GM23338 (cell line): ENCODE data around the gene ENTPD8.

Experiments
- CREB1 ChIP-seq: fragments of 250-450 bp; sonication (Bioruptor Pico); IDR thresholded peaks from 2 replicates; pipeline ENCODE4 v1.5.0; 2020; ENCODE audit warnings: low read depth, mild to moderate bottlenecking, moderate library complexity
- EZH2 ChIP-seq: fragments of 200-600 bp; sonication (generic); IDR thresholded peaks from one replicate; pipeline ENCODE4 v1.8.0; 2017; ENCODE audit warnings: antibody characterized with exemption, mild to moderate bottlenecking, low read depth; ENCODE audit not compliant: unreplicated experiment
- EZH2phosphoT487 ChIP-seq: fragments of 200-600 bp; sonication (generic); IDR thresholded peaks from one replicate; pipeline ENCODE4 v1.8.1; 2018; ENCODE audit warnings: antibody characterized with exemption; ENCODE audit not compliant: unreplicated experiment
- JUNB ChIP-seq: IDR thresholded peaks from one replicate; pipeline ENCODE4 v1.6.1; 2016; ENCODE audit warnings: antibody characterized with exemption; ENCODE audit not compliant: unreplicated experiment
- NANOG ChIP-seq: IDR thresholded peaks from 2 replicates; pipeline ENCODE4 v1.6.1; 2016; ENCODE audit warnings: antibody characterized with exemption, borderline replicate concordance
- POLR2AphosphoS5 ChIP-seq: IDR thresholded peaks from 2 replicates; pipeline ENCODE4 v1.6.1; 2016; ENCODE audit warnings: antibody characterized with exemption, low read depth
- STAT1 ChIP-seq: IDR thresholded peaks from one replicate; pipeline ENCODE4 v1.6.1; 2016; ENCODE audit warnings: antibody characterized with exemption; ENCODE audit not compliant: unreplicated experiment
- ZNF114 ChIP-seq: fragments of 250-450 bp; sonication (Bioruptor Pico); IDR thresholded peaks from 2 replicates; pipeline ENCODE4 v1.5.0; 2020; ENCODE audit warnings: mild to moderate bottlenecking, moderate library complexity
- TF ChIP-seq, protein P1 (sequence below): IDR thresholded peaks from one replicate; pipeline ENCODE4 v1.6.1; 2018; ENCODE audit warnings: antibody characterized with exemption; ENCODE audit not compliant: unreplicated experiment
- TF ChIP-seq, protein P2 (sequence below), 2 experiments: fragments of 200-600 bp in 1 of 2; sonication (generic) in 1 of 2; conservative IDR thresholded peaks; 2 replicates each; pipeline versions ENCODE4 v1.5.1 to v1.6.1; 2016 to 2017; ENCODE audit warnings: antibody characterized with exemption in 2 of 2, low read depth in 2 of 2, mild to moderate bottlenecking in 2 of 2, moderate library complexity in 1 of 2
- TF ChIP-seq, protein P3 (sequence below): IDR thresholded peaks from 2 replicates; pipeline ENCODE4 v1.6.1; 2016; ENCODE audit warnings: antibody characterized with exemption
- TF ChIP-seq, protein P4 (sequence below): fragments of 250-450 bp; sonication (Bioruptor Pico); IDR thresholded peaks from 2 replicates; pipeline ENCODE4 v1.5.0; 2020; ENCODE audit warnings: mild to moderate bottlenecking, moderate library complexity

DNA sequence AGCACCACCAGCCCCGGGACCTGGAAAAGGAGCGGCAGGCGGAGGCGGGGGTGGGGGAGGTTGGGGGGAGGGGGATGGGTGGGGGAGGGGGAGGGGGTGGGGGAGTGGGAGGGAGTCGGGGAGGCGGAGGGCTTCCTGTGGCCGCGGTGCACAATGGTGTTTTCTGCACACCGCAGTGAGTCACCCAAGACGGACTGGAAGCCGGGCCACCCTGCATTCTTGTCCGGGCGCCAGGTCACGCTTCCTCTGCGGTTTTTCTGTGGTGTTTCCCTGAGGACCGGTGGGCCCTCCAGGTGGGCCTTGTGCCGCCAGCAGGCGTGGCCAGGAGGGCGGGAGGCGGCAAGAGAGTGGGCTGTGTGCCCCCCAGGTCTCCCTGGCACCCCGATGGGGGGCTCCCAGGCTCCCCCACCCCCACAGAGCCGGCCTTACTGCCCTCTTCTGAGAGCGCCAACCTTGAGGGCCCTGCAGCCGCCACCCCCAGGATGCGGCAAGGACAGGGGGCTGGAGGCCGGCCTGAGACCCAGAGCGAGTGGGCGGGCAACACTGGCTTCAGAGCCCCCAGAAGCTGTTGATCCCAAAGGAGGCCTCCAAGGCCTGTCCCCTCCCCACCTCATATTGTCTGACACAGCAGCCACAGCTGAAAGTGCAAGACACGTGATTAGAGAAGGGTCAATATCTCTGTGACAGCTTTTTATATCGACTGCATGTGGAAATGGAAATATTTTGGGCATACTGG, 29.3 kb downstream of the ENTPD8 start:
- TF ChIP-seq, protein P1, sequence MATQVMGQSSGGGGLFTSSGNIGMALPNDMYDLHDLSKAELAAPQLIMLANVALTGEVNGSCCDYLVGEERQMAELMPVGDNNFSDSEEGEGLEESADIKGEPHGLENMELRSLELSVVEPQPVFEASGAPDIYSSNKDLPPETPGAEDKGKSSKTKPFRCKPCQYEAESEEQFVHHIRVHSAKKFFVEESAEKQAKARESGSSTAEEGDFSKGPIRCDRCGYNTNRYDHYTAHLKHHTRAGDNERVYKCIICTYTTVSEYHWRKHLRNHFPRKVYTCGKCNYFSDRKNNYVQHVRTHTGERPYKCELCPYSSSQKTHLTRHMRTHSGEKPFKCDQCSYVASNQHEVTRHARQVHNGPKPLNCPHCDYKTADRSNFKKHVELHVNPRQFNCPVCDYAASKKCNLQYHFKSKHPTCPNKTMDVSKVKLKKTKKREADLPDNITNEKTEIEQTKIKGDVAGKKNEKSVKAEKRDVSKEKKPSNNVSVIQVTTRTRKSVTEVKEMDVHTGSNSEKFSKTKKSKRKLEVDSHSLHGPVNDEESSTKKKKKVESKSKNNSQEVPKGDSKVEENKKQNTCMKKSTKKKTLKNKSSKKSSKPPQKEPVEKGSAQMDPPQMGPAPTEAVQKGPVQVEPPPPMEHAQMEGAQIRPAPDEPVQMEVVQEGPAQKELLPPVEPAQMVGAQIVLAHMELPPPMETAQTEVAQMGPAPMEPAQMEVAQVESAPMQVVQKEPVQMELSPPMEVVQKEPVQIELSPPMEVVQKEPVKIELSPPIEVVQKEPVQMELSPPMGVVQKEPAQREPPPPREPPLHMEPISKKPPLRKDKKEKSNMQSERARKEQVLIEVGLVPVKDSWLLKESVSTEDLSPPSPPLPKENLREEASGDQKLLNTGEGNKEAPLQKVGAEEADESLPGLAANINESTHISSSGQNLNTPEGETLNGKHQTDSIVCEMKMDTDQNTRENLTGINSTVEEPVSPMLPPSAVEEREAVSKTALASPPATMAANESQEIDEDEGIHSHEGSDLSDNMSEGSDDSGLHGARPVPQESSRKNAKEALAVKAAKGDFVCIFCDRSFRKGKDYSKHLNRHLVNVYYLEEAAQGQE, result no peak
- TF ChIP-seq, protein P2, sequence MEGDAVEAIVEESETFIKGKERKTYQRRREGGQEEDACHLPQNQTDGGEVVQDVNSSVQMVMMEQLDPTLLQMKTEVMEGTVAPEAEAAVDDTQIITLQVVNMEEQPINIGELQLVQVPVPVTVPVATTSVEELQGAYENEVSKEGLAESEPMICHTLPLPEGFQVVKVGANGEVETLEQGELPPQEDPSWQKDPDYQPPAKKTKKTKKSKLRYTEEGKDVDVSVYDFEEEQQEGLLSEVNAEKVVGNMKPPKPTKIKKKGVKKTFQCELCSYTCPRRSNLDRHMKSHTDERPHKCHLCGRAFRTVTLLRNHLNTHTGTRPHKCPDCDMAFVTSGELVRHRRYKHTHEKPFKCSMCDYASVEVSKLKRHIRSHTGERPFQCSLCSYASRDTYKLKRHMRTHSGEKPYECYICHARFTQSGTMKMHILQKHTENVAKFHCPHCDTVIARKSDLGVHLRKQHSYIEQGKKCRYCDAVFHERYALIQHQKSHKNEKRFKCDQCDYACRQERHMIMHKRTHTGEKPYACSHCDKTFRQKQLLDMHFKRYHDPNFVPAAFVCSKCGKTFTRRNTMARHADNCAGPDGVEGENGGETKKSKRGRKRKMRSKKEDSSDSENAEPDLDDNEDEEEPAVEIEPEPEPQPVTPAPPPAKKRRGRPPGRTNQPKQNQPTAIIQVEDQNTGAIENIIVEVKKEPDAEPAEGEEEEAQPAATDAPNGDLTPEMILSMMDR (conservative IDR thresholded peaks at IDR 0.05; ENCODE audit: low read depth in 2 of 2), result no peak
- no peak for TF ChIP-seq EZH2phosphoT487
- TF ChIP-seq POLR2AphosphoS5, result no peak
- no peak for TF ChIP-seq ZNF114 (CRISPR knock-in tag)
- TF ChIP-seq EZH2, result no peak
- TF ChIP-seq JUNB, result no peak
- no peak for TF ChIP-seq NANOG
- TF ChIP-seq, protein P3, sequence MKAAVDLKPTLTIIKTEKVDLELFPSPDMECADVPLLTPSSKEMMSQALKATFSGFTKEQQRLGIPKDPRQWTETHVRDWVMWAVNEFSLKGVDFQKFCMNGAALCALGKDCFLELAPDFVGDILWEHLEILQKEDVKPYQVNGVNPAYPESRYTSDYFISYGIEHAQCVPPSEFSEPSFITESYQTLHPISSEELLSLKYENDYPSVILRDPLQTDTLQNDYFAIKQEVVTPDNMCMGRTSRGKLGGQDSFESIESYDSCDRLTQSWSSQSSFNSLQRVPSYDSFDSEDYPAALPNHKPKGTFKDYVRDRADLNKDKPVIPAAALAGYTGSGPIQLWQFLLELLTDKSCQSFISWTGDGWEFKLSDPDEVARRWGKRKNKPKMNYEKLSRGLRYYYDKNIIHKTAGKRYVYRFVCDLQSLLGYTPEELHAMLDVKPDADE, result no peak
- TF ChIP-seq, protein P4, sequence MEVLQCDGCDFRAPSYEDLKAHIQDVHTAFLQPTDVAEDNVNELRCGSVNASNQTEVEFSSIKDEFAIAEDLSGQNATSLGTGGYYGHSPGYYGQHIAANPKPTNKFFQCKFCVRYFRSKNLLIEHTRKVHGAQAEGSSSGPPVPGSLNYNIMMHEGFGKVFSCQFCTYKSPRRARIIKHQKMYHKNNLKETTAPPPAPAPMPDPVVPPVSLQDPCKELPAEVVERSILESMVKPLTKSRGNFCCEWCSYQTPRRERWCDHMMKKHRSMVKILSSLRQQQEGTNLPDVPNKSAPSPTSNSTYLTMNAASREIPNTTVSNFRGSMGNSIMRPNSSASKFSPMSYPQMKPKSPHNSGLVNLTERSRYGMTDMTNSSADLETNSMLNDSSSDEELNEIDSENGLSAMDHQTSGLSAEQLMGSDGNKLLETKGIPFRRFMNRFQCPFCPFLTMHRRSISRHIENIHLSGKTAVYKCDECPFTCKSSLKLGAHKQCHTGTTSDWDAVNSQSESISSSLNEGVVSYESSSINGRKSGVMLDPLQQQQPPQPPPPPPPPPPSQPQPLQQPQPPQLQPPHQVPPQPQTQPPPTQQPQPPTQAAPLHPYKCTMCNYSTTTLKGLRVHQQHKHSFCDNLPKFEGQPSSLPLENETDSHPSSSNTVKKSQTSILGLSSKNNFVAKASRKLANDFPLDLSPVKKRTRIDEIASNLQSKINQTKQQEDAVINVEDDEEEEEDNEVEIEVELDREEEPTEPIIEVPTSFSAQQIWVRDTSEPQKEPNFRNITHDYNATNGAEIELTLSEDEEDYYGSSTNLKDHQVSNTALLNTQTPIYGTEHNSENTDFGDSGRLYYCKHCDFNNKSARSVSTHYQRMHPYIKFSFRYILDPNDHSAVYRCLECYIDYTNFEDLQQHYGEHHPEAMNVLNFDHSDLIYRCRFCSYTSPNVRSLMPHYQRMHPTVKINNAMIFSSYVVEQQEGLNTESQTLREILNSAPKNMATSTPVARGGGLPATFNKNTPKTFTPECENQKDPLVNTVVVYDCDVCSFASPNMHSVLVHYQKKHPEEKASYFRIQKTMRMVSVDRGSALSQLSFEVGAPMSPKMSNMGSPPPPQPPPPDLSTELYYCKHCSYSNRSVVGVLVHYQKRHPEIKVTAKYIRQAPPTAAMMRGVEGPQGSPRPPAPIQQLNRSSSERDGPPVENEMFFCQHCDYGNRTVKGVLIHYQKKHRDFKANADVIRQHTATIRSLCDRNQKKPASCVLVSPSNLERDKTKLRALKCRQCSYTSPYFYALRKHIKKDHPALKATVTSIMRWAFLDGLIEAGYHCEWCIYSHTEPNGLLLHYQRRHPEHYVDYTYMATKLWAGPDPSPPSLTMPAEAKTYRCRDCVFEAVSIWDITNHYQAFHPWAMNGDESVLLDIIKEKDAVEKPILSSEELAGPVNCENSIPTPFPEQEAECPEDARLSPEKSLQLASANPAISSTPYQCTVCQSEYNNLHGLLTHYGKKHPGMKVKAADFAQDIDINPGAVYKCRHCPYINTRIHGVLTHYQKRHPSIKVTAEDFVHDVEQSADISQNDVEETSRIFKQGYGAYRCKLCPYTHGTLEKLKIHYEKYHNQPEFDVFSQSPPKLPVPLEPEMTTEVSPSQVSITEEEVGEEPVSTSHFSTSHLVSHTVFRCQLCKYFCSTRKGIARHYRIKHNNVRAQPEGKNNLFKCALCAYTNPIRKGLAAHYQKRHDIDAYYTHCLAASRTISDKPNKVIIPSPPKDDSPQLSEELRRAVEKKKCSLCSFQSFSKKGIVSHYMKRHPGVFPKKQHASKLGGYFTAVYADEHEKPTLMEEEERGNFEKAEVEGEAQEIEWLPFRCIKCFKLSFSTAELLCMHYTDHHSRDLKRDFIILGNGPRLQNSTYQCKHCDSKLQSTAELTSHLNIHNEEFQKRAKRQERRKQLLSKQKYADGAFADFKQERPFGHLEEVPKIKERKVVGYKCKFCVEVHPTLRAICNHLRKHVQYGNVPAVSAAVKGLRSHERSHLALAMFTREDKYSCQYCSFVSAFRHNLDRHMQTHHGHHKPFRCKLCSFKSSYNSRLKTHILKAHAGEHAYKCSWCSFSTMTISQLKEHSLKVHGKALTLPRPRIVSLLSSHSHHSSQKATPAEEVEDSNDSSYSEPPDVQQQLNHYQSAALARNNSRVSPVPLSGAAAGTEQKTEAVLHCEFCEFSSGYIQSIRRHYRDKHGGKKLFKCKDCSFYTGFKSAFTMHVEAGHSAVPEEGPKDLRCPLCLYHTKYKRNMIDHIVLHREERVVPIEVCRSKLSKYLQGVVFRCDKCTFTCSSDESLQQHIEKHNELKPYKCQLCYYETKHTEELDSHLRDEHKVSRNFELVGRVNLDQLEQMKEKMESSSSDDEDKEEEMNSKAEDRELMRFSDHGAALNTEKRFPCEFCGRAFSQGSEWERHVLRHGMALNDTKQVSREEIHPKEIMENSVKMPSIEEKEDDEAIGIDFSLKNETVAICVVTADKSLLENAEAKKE (CRISPR knock-in tag), result no peak
- TF ChIP-seq STAT1, result no peak
- no peak for TF ChIP-seq CREB1 (CRISPR knock-in tag)
